Measurements from ENCODE around the gene RPL22.

DNA sequence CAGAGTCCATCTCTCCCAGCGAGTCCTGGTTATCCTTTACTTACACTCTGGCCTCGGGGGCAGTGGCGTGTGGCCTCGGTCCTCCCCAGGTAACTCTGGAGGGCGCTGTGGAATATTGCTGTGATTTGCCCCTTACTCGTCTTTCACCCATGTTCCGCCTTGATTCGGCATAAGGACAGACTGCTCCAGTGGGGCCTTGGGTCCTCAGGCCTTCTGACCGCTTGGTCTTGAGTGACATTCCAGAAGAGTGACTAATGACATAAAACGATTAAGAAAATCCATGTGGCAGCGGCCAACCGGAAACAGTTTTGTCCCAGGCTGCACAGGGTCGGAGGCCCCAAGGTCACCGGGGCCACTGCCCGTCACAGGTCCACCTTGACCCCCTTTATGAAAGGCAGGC lies 25.3 kb upstream of the RPL22 start:
- TF ChIP-seq POLR2A (IDR thresholded peaks at IDR 0.05) (no peak), EP300 (IDR thresholded peaks at IDR 0.05) (no peak)
- TF ChIP-seq, protein P1, sequence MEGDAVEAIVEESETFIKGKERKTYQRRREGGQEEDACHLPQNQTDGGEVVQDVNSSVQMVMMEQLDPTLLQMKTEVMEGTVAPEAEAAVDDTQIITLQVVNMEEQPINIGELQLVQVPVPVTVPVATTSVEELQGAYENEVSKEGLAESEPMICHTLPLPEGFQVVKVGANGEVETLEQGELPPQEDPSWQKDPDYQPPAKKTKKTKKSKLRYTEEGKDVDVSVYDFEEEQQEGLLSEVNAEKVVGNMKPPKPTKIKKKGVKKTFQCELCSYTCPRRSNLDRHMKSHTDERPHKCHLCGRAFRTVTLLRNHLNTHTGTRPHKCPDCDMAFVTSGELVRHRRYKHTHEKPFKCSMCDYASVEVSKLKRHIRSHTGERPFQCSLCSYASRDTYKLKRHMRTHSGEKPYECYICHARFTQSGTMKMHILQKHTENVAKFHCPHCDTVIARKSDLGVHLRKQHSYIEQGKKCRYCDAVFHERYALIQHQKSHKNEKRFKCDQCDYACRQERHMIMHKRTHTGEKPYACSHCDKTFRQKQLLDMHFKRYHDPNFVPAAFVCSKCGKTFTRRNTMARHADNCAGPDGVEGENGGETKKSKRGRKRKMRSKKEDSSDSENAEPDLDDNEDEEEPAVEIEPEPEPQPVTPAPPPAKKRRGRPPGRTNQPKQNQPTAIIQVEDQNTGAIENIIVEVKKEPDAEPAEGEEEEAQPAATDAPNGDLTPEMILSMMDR (IDR thresholded peaks at IDR 0.05): no peak

All from tibial nerve (tissue), 4 donors.